ENCODE data around the gene CHD2.

Gene CHD2

GRCh38 chr15:92952458-92952850 lies 52.3 kb downstream of the CHD2 start:
- Histone ChIP-seq H3K4me2 (ENCODE audit: low read length) (no peak overlapping the region), H3K36me3 (ENCODE audit: control insufficient read depth, low read length) (peaks cover 90% of the 10 kb centered on the region), H3F3A (ENCODE audit: control insufficient read depth, insufficient read depth) (no peaks in the 10 kb centered on the region), H3K4me3 (ENCODE audit: low read length) (no peak overlapping the region), H3K27me3 (ENCODE audit: control insufficient read depth, low read length) (no peaks in the 10 kb centered on the region), H3K9me2 (replicated peaks; ENCODE audit: control insufficient read depth, low read length) (no peaks in the 10 kb centered on the region), H3K4me1 (ENCODE audit: control insufficient read depth, low read length) (no peaks in the 10 kb centered on the region), H4K20me1 (ENCODE audit: control insufficient read depth, insufficient read depth, low read depth, low read length) (no peaks in the 10 kb centered on the region), H3K27ac (ENCODE audit: low read depth, low read length) (no peak overlapping the region), H3K79me2 (ENCODE audit: control insufficient read depth, low read length) (no peaks in the 10 kb centered on the region), H3K9me3 (ENCODE audit: control insufficient read depth, insufficient read depth, low read length) (peaks cover 25% of the 10 kb centered on the region)
- TF ChIP-seq EZH2phosphoT487 (IDR thresholded peaks at IDR 0.05; ENCODE audit: borderline replicate concordance, low read length) (no peak), CTCF (IDR thresholded peaks at IDR 0.05; ENCODE audit: low read depth, low read length, poor library complexity, severe bottlenecking) (no peak)

GRCh38 chr15:92953566-92953965 lies 53.4 kb downstream of the CHD2 start:
- Histone ChIP-seq H3K9me2 (replicated peaks; ENCODE audit: control insufficient read depth, low read length) (no peaks in the 10 kb centered on the region), H3F3A (ENCODE audit: control insufficient read depth, insufficient read depth) (0 out of 2 replicates have a peak, but pooled peaks cover 4% of the 10 kb centered on the region), H3K4me3 (ENCODE audit: low read length) (no peak overlapping the region), H3K4me1 (ENCODE audit: control insufficient read depth, low read length) (no peaks in the 10 kb centered on the region), H3K79me2 (ENCODE audit: control insufficient read depth, low read length) (no peaks in the 10 kb centered on the region), H3K27ac (ENCODE audit: low read depth, low read length) (no peak overlapping the region), H3K27me3 (ENCODE audit: control insufficient read depth, low read length) (no peaks in the 10 kb centered on the region), H4K20me1 (ENCODE audit: control insufficient read depth, insufficient read depth, low read depth, low read length) (no peaks in the 10 kb centered on the region), H3K9me3 (ENCODE audit: control insufficient read depth, insufficient read depth, low read length) (peaks cover 15% of the 10 kb centered on the region), H3K4me2 (ENCODE audit: low read length) (no peak overlapping the region), H3K36me3 (ENCODE audit: control insufficient read depth, low read length) (peaks cover 88% of the 10 kb centered on the region)
- TF ChIP-seq CTCF (IDR thresholded peaks at IDR 0.05; ENCODE audit: low read depth, low read length, poor library complexity, severe bottlenecking) (no peak), EZH2phosphoT487 (IDR thresholded peaks at IDR 0.05; ENCODE audit: borderline replicate concordance, low read length) (no peak)

GRCh38 chr15:92954002-92954401 lies 53.9 kb downstream of the CHD2 start:
- Histone ChIP-seq H4K20me1 (ENCODE audit: control insufficient read depth, insufficient read depth, low read depth, low read length) (no peaks in the 10 kb centered on the region), H3F3A (ENCODE audit: control insufficient read depth, insufficient read depth) (0 out of 2 replicates have a peak, but pooled peaks cover 4% of the 10 kb centered on the region), H3K27ac (ENCODE audit: low read depth, low read length) (no peak overlapping the region), H3K4me3 (ENCODE audit: low read length) (no peak overlapping the region), H3K4me2 (ENCODE audit: low read length) (no peak overlapping the region), H3K9me2 (replicated peaks; ENCODE audit: control insufficient read depth, low read length) (no peaks in the 10 kb centered on the region), H3K27me3 (ENCODE audit: control insufficient read depth, low read length) (no peaks in the 10 kb centered on the region), H3K36me3 (ENCODE audit: control insufficient read depth, low read length) (peaks cover 88% of the 10 kb centered on the region), H3K4me1 (ENCODE audit: control insufficient read depth, low read length) (no peaks in the 10 kb centered on the region), H3K9me3 (ENCODE audit: control insufficient read depth, insufficient read depth, low read length) (peaks cover 10% of the 10 kb centered on the region), H3K79me2 (ENCODE audit: control insufficient read depth, low read length) (no peaks in the 10 kb centered on the region)
- no peak for TF ChIP-seq EZH2phosphoT487 (IDR thresholded peaks at IDR 0.05; ENCODE audit: borderline replicate concordance, low read length)
- no peak for TF ChIP-seq CTCF (IDR thresholded peaks at IDR 0.05; ENCODE audit: low read depth, low read length, poor library complexity, severe bottlenecking)
